IMR-90 (cell line): ENCODE results near the gene MARK2. TPM values are rescaled to one million over a fixed set of nuclear protein-coding genes. Genes with fewer than 3 reads are reported as not detected.

ENCODE experiments used
- ATAC-seq: fragments of 200-7000 bp; cut with Tn5 transposase; 2 replicates; pipeline ENCODE4 v1.9.1; 2020; ENCODE audit warnings: low read depth, mild to moderate bottlenecking, moderate library complexity
- BruUV-seq: library from RNA; stranded (reverse); fragments of 400-500 nt; replicated peaks from 2 replicates; lab custom pipeline; 2021; lab: Mats Ljungman, UMichigan
- CTCF ChIA-PET: fragments of 300-600 bp; formaldehyde crosslinking; extraction: SDS; loops from one replicate; lab custom pipeline; 2021; ENCODE audit warnings: antibody characterized with exemption; lab: Yijun Ruan, JAX
- POLR2A ChIA-PET: fragments of 300-600 bp; sonication (Branson Sonifier 250); formaldehyde crosslinking; loops from one replicate; lab custom pipeline; 2022; ENCODE audit warnings: antibody characterized with exemption; ENCODE audit not compliant: unreplicated experiment; lab: Charles Lee
- DNase-seq: peaks from one replicate; pipeline ENCODE4 v3.0.0; 2013
- H2AFZ ChIP-seq: replicated peaks from 2 replicates; pipeline ENCODE3; 2013; ENCODE audit warnings: low read length, mild to moderate bottlenecking; ENCODE audit not compliant: poor library complexity
- H2AK5ac ChIP-seq: 2 replicates; pipeline ENCODE4 v1.6.1; 2013; ENCODE audit warnings: low read depth, low read length, inconsistent platforms
- H2AK9ac ChIP-seq: replicated peaks from 2 replicates; pipeline ENCODE3; 2013; ENCODE audit warnings: mild to moderate bottlenecking, low read depth, low read length, moderate library complexity; ENCODE audit not compliant: poor library complexity
- H2BK120ac ChIP-seq: 2 replicates; pipeline ENCODE4 v1.6.1; 2013; ENCODE audit warnings: low read depth, low read length, inconsistent platforms
- H2BK15ac ChIP-seq: 3 replicates; pipeline ENCODE4 v1.6.1; 2013; ENCODE audit warnings: low read depth, low read length, inconsistent platforms
- H2BK20ac ChIP-seq: 2 replicates; pipeline ENCODE4 v1.6.1; 2013; ENCODE audit warnings: low read depth, mild to moderate bottlenecking, inconsistent platforms, low read length, moderate library complexity
- H2BK5ac ChIP-seq: 2 replicates; pipeline ENCODE4 v1.6.1; 2013; ENCODE audit warnings: mild to moderate bottlenecking, low read depth, low read length, inconsistent platforms; ENCODE audit not compliant: poor library complexity, severe bottlenecking
- H3K14ac ChIP-seq: replicated peaks from 2 replicates; pipeline ENCODE4 v1.6.1; 2013; ENCODE audit warnings: low read depth, low read length, inconsistent platforms
- H3K18ac ChIP-seq: 2 replicates; pipeline ENCODE4 v1.6.1; 2013; ENCODE audit warnings: low read depth, low read length, control low read depth
- H3K23ac ChIP-seq: 2 replicates; pipeline ENCODE4 v1.6.1; 2013; ENCODE audit warnings: low read depth, low read length, inconsistent platforms
- H3K27ac ChIP-seq: 2 replicates; pipeline ENCODE4 v1.5.1; 2013; ENCODE audit warnings: mild to moderate bottlenecking, control low read depth, low read length; ENCODE audit not compliant: insufficient read depth
- H3K27me3 ChIP-seq: 2 replicates; pipeline ENCODE4 v1.6.1; 2013; ENCODE audit warnings: low read length; ENCODE audit not compliant: control insufficient read depth, insufficient read depth
- H3K36me3 ChIP-seq: 2 replicates; pipeline ENCODE4 v1.6.1; 2013; ENCODE audit warnings: low read length, mixed read lengths; ENCODE audit not compliant: control insufficient read depth, insufficient read depth
- H3K4ac ChIP-seq: 2 replicates; pipeline ENCODE4 v1.6.1; 2013; ENCODE audit warnings: low read depth, low read length, inconsistent platforms
- H3K4me1 ChIP-seq: 2 replicates; pipeline ENCODE4 v1.6.1; 2013; ENCODE audit warnings: low read length, mixed read lengths; ENCODE audit not compliant: control insufficient read depth, insufficient read depth
- H3K4me2 ChIP-seq: 2 replicates; pipeline ENCODE4 v1.6.1; 2013; ENCODE audit warnings: low read depth, mild to moderate bottlenecking, control low read depth, low read length, moderate library complexity
- H3K4me3 ChIP-seq: 2 replicates; pipeline ENCODE4 v1.5.1; 2013; ENCODE audit warnings: low read depth, mild to moderate bottlenecking, control low read depth, low read length, moderate library complexity; ENCODE audit not compliant: insufficient read depth
- H3K56ac ChIP-seq: 2 replicates; pipeline ENCODE4 v1.6.1; 2013; ENCODE audit warnings: low read length, inconsistent platforms; ENCODE audit not compliant: insufficient read depth; ENCODE audit errors: extremely low read depth
- H3K79me1 ChIP-seq, 2 experiments: 2 replicates each; pipeline ENCODE4 v1.6.1; 2013; ENCODE audit warnings: low read length in 2 of 2, inconsistent platforms in 1 of 2, low read depth in 1 of 2
- H3K9ac ChIP-seq: 2 replicates; pipeline ENCODE4 v1.6.1; 2013; ENCODE audit warnings: low read depth, low read length, control low read depth
- H3K9me1 ChIP-seq: 2 replicates; pipeline ENCODE4 v1.6.1; 2013; ENCODE audit warnings: low read length, inconsistent platforms; ENCODE audit not compliant: insufficient read depth
- H3K9me3 ChIP-seq: 2 replicates; pipeline ENCODE4 v1.6.1; 2013; ENCODE audit warnings: low read length; ENCODE audit not compliant: control insufficient read depth, insufficient read depth
- H4K20me1 ChIP-seq: 2 replicates; pipeline ENCODE4 v1.6.1; 2013; ENCODE audit warnings: low read length, inconsistent platforms; ENCODE audit not compliant: insufficient read depth
- H4K5ac ChIP-seq: 2 replicates; pipeline ENCODE4 v1.6.1; 2013; ENCODE audit warnings: mild to moderate bottlenecking, low read depth, low read length, control low read depth
- H4K8ac ChIP-seq, 2 experiments: 2 replicates each; pipeline ENCODE4 v1.6.1; 2013; ENCODE audit warnings: low read depth in 2 of 2, low read length in 2 of 2, control low read depth in 1 of 2, inconsistent platforms in 1 of 2
- H4K91ac ChIP-seq: 2 replicates; pipeline ENCODE4 v1.6.1; 2013; ENCODE audit warnings: low read depth, low read length, inconsistent platforms; ENCODE audit not compliant: insufficient read depth
- ELK1 ChIP-seq: fragments of 150-350 bp; IDR thresholded peaks from 2 replicates; pipeline ENCODE4 v1.6.1; 2016; ENCODE audit warnings: low read depth, mild to moderate bottlenecking, low read length, moderate library complexity, borderline replicate concordance
- USF2 ChIP-seq: fragments of 150-350 bp; IDR thresholded peaks from 2 replicates; pipeline ENCODE4 v1.6.1; 2017; ENCODE audit warnings: mild to moderate bottlenecking, antibody characterized with exemption, low read length, low read depth
- WGBS, 2 experiments: methylation state at CpG; one replicate each; pipeline versions ENCODE4 v1.1.5 to v1.1.7; 2013; ENCODE audit warnings: missing lambda C conversion rate in 2 of 2; ENCODE audit not compliant: insufficient read length in 1 of 2; ENCODE audit errors: extremely low coverage in 2 of 2; 5-methylcytosine and 5-hydroxymethylcytosine counted together
- dilution Hi-C: fragments of 300-500 bp; cut with HindIII; formaldehyde crosslinking; loops from one replicate; pipeline ENCODE4 v1.14.3; 2018; ENCODE audit warnings: low sequenced_read_pairs; ENCODE audit not compliant: unreplicated experiment
- in situ Hi-C: fragments of 300-500 bp; cut with MboI; formaldehyde crosslinking; loops from 3 replicates; pipeline ENCODE4 v1.14.3; 2019; ENCODE audit warnings: low sequenced_read_pairs, inconsistent platforms, mixed read lengths
- intact Hi-C: fragments of 100-400 bp; cut with micrococcal nuclease; formaldehyde crosslinking; loops from 2 replicates; pipeline ENCODE4 v1.10.0; 2022
- polyA plus RNA-seq, 3 experiments: library from polyadenylated mRNA; depleted of rRNA; stranded (reverse); fragments of >200 nt; gene quantifications; 2 replicates each; pipeline ENCODE4 v1.2.3, GENCODE V29; 2012; ENCODE audit warnings: low replicate concordance in 1 of 3
- total RNA-seq: library from RNA; depleted of rRNA; stranded (reverse); fragments of >200 nt; gene quantifications from 2 replicates; pipeline ENCODE4 v1.2.3, GENCODE V29; 2012

MARK2 gene
- total and polyA plus RNA-seq, 2 of the 4 experiments (the other 2 are of a cell fraction): 6.6 to 17.3 TPM

- no peak overlapping the region for H3K14ac ChIP-seq
- no peak overlapping the region for H2BK120ac ChIP-seq
- no peak overlapping the region for H3K56ac ChIP-seq
- peaks cover 8% of the 10 kb centered on the region; the same call in 1 of the 2 replicates for H3K36me3 ChIP-seq
- dilution Hi-C loops: no loop called here
- no peak overlapping the region for H2AFZ ChIP-seq
- H3K4me3 ChIP-seq: no peak overlapping the region
- H3K4me1 ChIP-seq: peaks cover 12% of the 10 kb centered on the region
- peak; percentile 61 for DNase-seq
- BruUV-seq: no TSS peak
- no peak overlapping the region for H3K18ac ChIP-seq
- no peak overlapping the region for H2AK9ac ChIP-seq
- H3K4me2 ChIP-seq: no peak overlapping the region
- no peaks in the 10 kb centered on the region for H3K9me3 ChIP-seq
- peaks cover 46 to 84% of the 10 kb centered on the region in 2 experiments for H3K79me1 ChIP-seq
- 0 out of 2 replicates have a peak overlapping the region, but pooled peaks have one; percentile 16 for H3K23ac ChIP-seq
- no peak overlapping the region for H4K91ac ChIP-seq
- no peak overlapping the region for H2AK5ac ChIP-seq
- in situ Hi-C loops: no loop called here
- no CpG with 5 or more reads among the region's 4 CpGs for WGBS, 2 experiments
- H3K9ac ChIP-seq: no peak overlapping the region
- H2BK15ac ChIP-seq: no peak overlapping the region
- H4K5ac ChIP-seq: no peak overlapping the region
- H3K27ac ChIP-seq: no peak overlapping the region
- H4K8ac ChIP-seq: no peak overlapping the region
- ChIA-PET CTCF (no interaction called here), POLR2A (no interaction called here)
- no peak overlapping the region for H3K4ac ChIP-seq
- no peak; the same call in 1 of the 2 replicates for ATAC-seq
- H2BK5ac ChIP-seq: no peak overlapping the region
- peaks cover 78% of the 10 kb centered on the region for H4K20me1 ChIP-seq
- H3K9me1 ChIP-seq: peaks cover 4% of the 10 kb centered on the region; the same call in 1 of the 2 replicates
- intact Hi-C loops: no loop called here
- no peak for TF ChIP-seq ELK1
- TF ChIP-seq USF2: no peak
- H3K27me3 ChIP-seq: no peaks in the 10 kb centered on the region
- H2BK20ac ChIP-seq: no peak overlapping the region
These were observed 27.3 kb downstream of the MARK2 start for GRCh38 chr11:63866211-63866610.
